SU-DHL-6 (cell line): Measurements from ENCODE around the gene CPA3.

ENCODE experiments used
- H2AFZ ChIP-seq: fragments of 200-600 bp; sonication (generic); 2 replicates; pipeline ENCODE4 v1.6.1; 2014; ENCODE audit warnings: low read depth, mild to moderate bottlenecking, moderate library complexity, mixed read lengths, antibody characterized with exemption, low read length; ENCODE audit not compliant: severe bottlenecking
- H3F3A ChIP-seq: fragments of 200-600 bp; shearing (Covaris generic); 2 replicates; pipeline ENCODE4 v1.6.0; 2016; ENCODE audit warnings: antibody characterized with exemption, mild to moderate bottlenecking; ENCODE audit not compliant: insufficient read depth
- H3K27ac ChIP-seq: fragments of 200-600 bp; sonication (generic); 2 replicates; pipeline ENCODE4 v1.5.1; 2016; ENCODE audit warnings: low read depth, mild to moderate bottlenecking, low read length, moderate library complexity, mixed read lengths
- H3K27me3 ChIP-seq: fragments of 200-600 bp; sonication (generic), shearing (Covaris generic); 2 replicates; pipeline ENCODE4 v1.6.0; 2014; ENCODE audit warnings: mild to moderate bottlenecking, low read length
- H3K36me3 ChIP-seq: fragments of 200-600 bp; sonication (generic); 2 replicates; pipeline ENCODE4 v1.6.1; 2014; ENCODE audit warnings: mild to moderate bottlenecking, low read length, mixed read lengths
- H3K4me2 ChIP-seq: fragments of 300-600, 200-600 bp; shearing (Covaris generic), sonication (generic); 2 replicates; pipeline ENCODE4 v1.6.0; 2014; ENCODE audit warnings: low read length, low read depth, mild to moderate bottlenecking; ENCODE audit not compliant: poor library complexity, severe bottlenecking
- H3K4me3 ChIP-seq: fragments of 200-600 bp; sonication (generic); 2 replicates; pipeline ENCODE4 v1.5.1; 2014; ENCODE audit warnings: antibody characterized with exemption, low read length, mild to moderate bottlenecking, mixed read lengths; ENCODE audit not compliant: insufficient read depth, poor library complexity, severe bottlenecking
- H3K79me2 ChIP-seq: fragments of 200-600 bp; sonication (generic); 2 replicates; pipeline ENCODE4 v1.6.1; 2014; ENCODE audit warnings: mild to moderate bottlenecking, low read length, moderate library complexity; ENCODE audit not compliant: insufficient read depth
- H3K9ac ChIP-seq: fragments of 200-600 bp; sonication (generic); 2 replicates; pipeline ENCODE4 v1.7.0; 2014; ENCODE audit warnings: mild to moderate bottlenecking, low read length
- H3K9me2 ChIP-seq: fragments of 200-600 bp; sonication (generic); replicated peaks from 2 replicates; pipeline ENCODE4 v1.6.1; 2014; ENCODE audit warnings: low read length; ENCODE audit not compliant: insufficient read depth
- H3K9me3 ChIP-seq: fragments of 200-600 bp; sonication (generic); 2 replicates; pipeline ENCODE4 v1.6.1; 2014; ENCODE audit warnings: low read length, mixed read lengths; ENCODE audit not compliant: insufficient read depth
- H4K20me1 ChIP-seq: fragments of 200-600 bp; sonication (generic); 2 replicates; pipeline ENCODE4 v1.6.1; 2014; ENCODE audit warnings: low read depth, mild to moderate bottlenecking, antibody characterized with exemption, low read length, moderate library complexity, mixed read lengths
- CTCF ChIP-seq: fragments of 200-600 bp; sonication (generic); IDR thresholded peaks from one replicate; pipeline ENCODE4 v1.5.1; 2017; ENCODE audit warnings: antibody characterized with exemption, mild to moderate bottlenecking, low read length, moderate library complexity; ENCODE audit not compliant: insufficient read depth, poor library complexity, severe bottlenecking
- EZH2phosphoT487 ChIP-seq: fragments of 200-600 bp; sonication (generic), shearing (Covaris generic); conservative IDR thresholded peaks from 2 replicates; pipeline ENCODE4 v1.6.1; 2018; ENCODE audit warnings: mild to moderate bottlenecking, antibody characterized with exemption, low read length, moderate library complexity, mixed read lengths

Gene CPA3

GRCh38 chr3:148914936-148915690 is 50.0 kb downstream of the CPA3 start:
- no peaks in the 10 kb centered on the region for H3K79me2 ChIP-seq
- no peaks in the 10 kb centered on the region for H3K9me3 ChIP-seq
- TF ChIP-seq CTCF (no peak), EZH2phosphoT487 (no peak)
- no peak overlapping the region for H3K9ac ChIP-seq
- H4K20me1 ChIP-seq, result no peaks in the 10 kb centered on the region; the same call in 1 of the 2 replicates
- no peak overlapping the region for H3K27ac ChIP-seq
- no peaks in the 10 kb centered on the region for H3F3A ChIP-seq
- H3K4me2 ChIP-seq, result no peak overlapping the region
- no peak overlapping the region for H2AFZ ChIP-seq
- no peaks in the 10 kb centered on the region for H3K27me3 ChIP-seq
- H3K36me3 ChIP-seq, result no peaks in the 10 kb centered on the region
- H3K9me2 ChIP-seq, result no peaks in the 10 kb centered on the region
- no peak overlapping the region for H3K4me3 ChIP-seq

- no peak overlapping the region for H3K9ac ChIP-seq
- no peak overlapping the region for H3K27ac ChIP-seq
- H4K20me1 ChIP-seq, result no peaks in the 10 kb centered on the region; the same call in 1 of the 2 replicates
- H3K4me2 ChIP-seq, result no peak overlapping the region
- H2AFZ ChIP-seq, result no peak overlapping the region
- no peaks in the 10 kb centered on the region for H3K9me3 ChIP-seq
- H3K27me3 ChIP-seq, result no peaks in the 10 kb centered on the region
- H3K79me2 ChIP-seq, result no peaks in the 10 kb centered on the region
- H3K36me3 ChIP-seq, result no peaks in the 10 kb centered on the region
- H3K9me2 ChIP-seq, result no peaks in the 10 kb centered on the region
- no peak overlapping the region for H3K4me3 ChIP-seq
- TF ChIP-seq EZH2phosphoT487, result no peak
- TF ChIP-seq CTCF, result no peak
- H3F3A ChIP-seq, result no peaks in the 10 kb centered on the region
These were observed 51.0 kb downstream of the CPA3 start for GRCh38 chr3:148916132-148916531.

GRCh38 chr3:148922467-148922866 is 57.4 kb downstream of the CPA3 start:
- Histone ChIP-seq H3K27me3 (no peaks in the 10 kb centered on the region), H3K27ac (no peak overlapping the region), H3K4me2 (no peak overlapping the region), H3K9me3 (no peaks in the 10 kb centered on the region), H3F3A (no peaks in the 10 kb centered on the region), H3K79me2 (no peaks in the 10 kb centered on the region), H2AFZ (no peak overlapping the region), H3K4me3 (no peak overlapping the region), H3K9ac (no peak overlapping the region), H3K9me2 (no peaks in the 10 kb centered on the region), H3K36me3 (no peaks in the 10 kb centered on the region), H4K20me1 (no peaks in the 10 kb centered on the region)
- TF ChIP-seq CTCF (no peak), EZH2phosphoT487 (no peak)
